Right cardiac atrium (tissue), 5 donors: ENCODE results near the gene MFN2. TPM values are rescaled to one million over a fixed set of nuclear protein-coding genes. Genes with fewer than 3 reads are reported as not detected.
"Not testable (repeated sequence)": the region's sequence is repeated elsewhere in the genome, so short reads cannot be mapped to it uniquely, and the experiment has no call there.

Source experiments
- ATAC-seq, 2 donors: fragments of 200-7000 bp; cut with Tn5 transposase; one replicate each; pipeline versions ENCODE4 v1.8.0 to v1.9.1; 2020; ENCODE audit warnings: moderate library complexity in 2 of 2, mild to moderate bottlenecking in 1 of 2
- DNase-seq, 3 donors: peaks; one replicate each; pipeline ENCODE4 v3.0.0-alpha.2; 2020
- H3K27ac ChIP-seq: one replicate; pipeline ENCODE4 v1.5.1; 2013; ENCODE audit warnings: mild to moderate bottlenecking, low read length, control low read depth, moderate library complexity
- H3K27me3 ChIP-seq: one replicate; pipeline ENCODE4 v1.6.1; 2013; ENCODE audit not compliant: control insufficient read depth, insufficient read depth
- H3K4me1 ChIP-seq: one replicate; pipeline ENCODE4 v1.6.1; 2013; ENCODE audit warnings: low read length; ENCODE audit not compliant: control insufficient read depth, insufficient read depth
- H3K4me3 ChIP-seq: one replicate; pipeline ENCODE4 v1.5.1; 2013; ENCODE audit warnings: low read length, control low read depth
- H3K9me3 ChIP-seq: one replicate; pipeline ENCODE4 v1.6.1; 2013; ENCODE audit warnings: low read length; ENCODE audit not compliant: control insufficient read depth
- WGBS: extraction: QIAGEN DNeasy Blood & Tissue Kit; methylation state at CpG from one replicate; pipeline ENCODE4 v1.1.7; 2013; 5-methylcytosine and 5-hydroxymethylcytosine counted together
- intact Hi-C, 4 donors: fragments of 100-400 bp; cut with DNase I; formaldehyde crosslinking; loops; one replicate each; pipeline versions ENCODE4 v1.11.0 to v1.14.0; 2022 to 2023
- polyA plus RNA-seq: library from polyadenylated mRNA; stranded (reverse); fragments of 200-250 nt; gene quantifications from one replicate; pipeline ENCODE4 v1.2.3, GENCODE V29; 2013
- total RNA-seq, 4 donors: library from RNA; stranded (reverse); fragmentation: NEBNext Ultra II Directional; extraction: Animal tissue kit (Norgen Biotek cat#: 25700); gene quantifications; one replicate each; pipeline ENCODE4 v1.2.1, GENCODE V29; 2021
- donor health status: healthy with polysubstance abuse.
- donor health status: DM: no; HTN: yes; CAD: no.
- donor health status: DM: no; HTN: no; CAD: no.
- donor health status: DM: no; HTN: yes; CAD: no; lungs with severe emphysema.
- donor health status: DM: yes; HTN: yes; CAD: no.

The MFN2 gene
- total and polyA plus RNA-seq, 5 donors, result 237 to 449 (median 412) TPM

GRCh38 chr1:11998636-11999035 lies 18.4 kb downstream of the MFN2 start:
- ATAC-seq, result no peak
- no peak for DNase-seq
- Histone ChIP-seq H3K4me1 (no peaks in the 10 kb centered on the region), H3K4me3 (no peak overlapping the region), H3K9me3 (no peaks in the 10 kb centered on the region), H3K27me3 (no peaks in the 10 kb centered on the region), H3K27ac (no peak overlapping the region)
- WGBS, result 85% methylated on average over 5 of the region's 5 CpGs
- intact Hi-C loops, result no loop called here

GRCh38 chr1:11999236-11999635 lies 19.0 kb downstream of the MFN2 start:
- 94% methylated on average over 3 of the region's 3 CpGs for WGBS
- intact Hi-C loops, result no loop called here
- ATAC-seq (no peak), DNase-seq (no peak)
- Histone ChIP-seq H3K9me3 (no peaks in the 10 kb centered on the region), H3K27me3 (no peaks in the 10 kb centered on the region), H3K4me3 (no peak overlapping the region), H3K4me1 (no peaks in the 10 kb centered on the region), H3K27ac (no peak overlapping the region)

- intact Hi-C loops, result no loop called here
- Histone ChIP-seq H3K27ac (no peak overlapping the region), H3K9me3 (no peaks in the 10 kb centered on the region), H3K27me3 (no peaks in the 10 kb centered on the region), H3K4me3 (no peak overlapping the region), H3K4me1 (no peaks in the 10 kb centered on the region)
- WGBS, result 81% methylated on average over 14 of the region's 14 CpGs
- peak in 1 of 3 donors; percentile 66 for DNase-seq
- ATAC-seq, result no peak
Measured at GRCh38 chr1:12001249-12001917, 21.1 kb downstream of the MFN2 start.

- intact Hi-C loops, result no loop called here
- Histone ChIP-seq H3K4me1 (no peaks in the 10 kb centered on the region), H3K9me3 (no peaks in the 10 kb centered on the region), H3K27ac (no peak overlapping the region), H3K4me3 (no peak overlapping the region), H3K27me3 (no peaks in the 10 kb centered on the region)
- 87% methylated on average over 10 of the region's 10 CpGs for WGBS
- ATAC-seq (peak; percentile 36 to 42), DNase-seq (peak in 2 of 3 donors; percentile 60 to 62)
Measured at GRCh38 chr1:12001996-12002493, 21.8 kb downstream of the MFN2 start.

- Histone ChIP-seq H3K9me3 (no peaks in the 10 kb centered on the region), H3K4me1 (no peaks in the 10 kb centered on the region), H3K27me3 (no peaks in the 10 kb centered on the region), H3K27ac (no peak overlapping the region), H3K4me3 (no peak overlapping the region)
- WGBS, result 92% methylated on average over 12 of the region's 12 CpGs
- intact Hi-C loops, result no loop called here
- ATAC-seq (no peak), DNase-seq (peak in 1 of 3 donors; percentile 26)
Measured at GRCh38 chr1:12003762-12004161, 23.5 kb downstream of the MFN2 start.

GRCh38 chr1:12005488-12006166 lies 25.4 kb downstream of the MFN2 start:
- H3K4me1 ChIP-seq, result no peaks in the 10 kb centered on the region
- peak; percentile 4 to 9 for ATAC-seq
- no peaks in the 10 kb centered on the region for H3K9me3 ChIP-seq
- intact Hi-C loops, result no loop called here
- no peak overlapping the region for H3K27ac ChIP-seq
- H3K27me3 ChIP-seq, result no peaks in the 10 kb centered on the region
- 65% methylated on average over 9 of the region's 9 CpGs for WGBS
- H3K4me3 ChIP-seq, result no peak overlapping the region
- no peak for DNase-seq

GRCh38 chr1:12006167-12006921 lies 26.1 kb downstream of the MFN2 start:
- WGBS, result 81% methylated on average over 17 of the region's 17 CpGs
- Histone ChIP-seq H3K9me3 (no peaks in the 10 kb centered on the region), H3K4me3 (no peak overlapping the region), H3K27ac (no peak overlapping the region), H3K4me1 (no peaks in the 10 kb centered on the region), H3K27me3 (no peaks in the 10 kb centered on the region)
- intact Hi-C loops, result no loop called here
- no peak for DNase-seq
- ATAC-seq, result peak in 1 of 2 donors; percentile 3

- H3K4me3 ChIP-seq, result no peak overlapping the region
- WGBS, result 90% methylated on average over 6 of the region's 6 CpGs
- ATAC-seq (no peak), DNase-seq (no peak)
- no peak overlapping the region for H3K27ac ChIP-seq
- H3K27me3 ChIP-seq, result no peaks in the 10 kb centered on the region
- intact Hi-C loops, result no loop called here
- no peaks in the 10 kb centered on the region for H3K4me1 ChIP-seq
- H3K9me3 ChIP-seq, result no peaks in the 10 kb centered on the region
Measured at GRCh38 chr1:12007204-12007603, 27.0 kb downstream of the MFN2 start.

GRCh38 chr1:12008355-12008754 lies 28.1 kb downstream of the MFN2 start:
- H3K4me3 ChIP-seq, H3K27me3 ChIP-seq, ATAC-seq, H3K27ac ChIP-seq, DNase-seq, intact Hi-C loops, H3K4me1 ChIP-seq, H3K9me3 ChIP-seq: not testable (repeated sequence)
- 95% methylated on average over 33 of the region's 33 CpGs for WGBS

- Histone ChIP-seq H3K27ac (no peak overlapping the region), H3K27me3 (no peaks in the 10 kb centered on the region), H3K9me3 (no peaks in the 10 kb centered on the region), H3K4me1 (no peaks in the 10 kb centered on the region), H3K4me3 (no peak overlapping the region)
- 94% methylated on average over 9 of the region's 9 CpGs for WGBS
- ATAC-seq (no peak), DNase-seq (no peak)
- intact Hi-C loops, result no loop called here
Measured at GRCh38 chr1:12009318-12009947, 29.2 kb downstream of the MFN2 start.
